Breast epithelium (tissue), 3 donors: ENCODE measurements around the gene PCDH15.

Experiments used
- CTCF ChIP-seq, 3 donors: fragments of 450-650 bp; IDR thresholded peaks; one replicate each; pipeline ENCODE4 v1.5.1; 2016 to 2017; ENCODE audit warnings: antibody characterized with exemption in 3 of 3, mild to moderate bottlenecking in 3 of 3, moderate library complexity in 3 of 3
- POLR2A ChIP-seq: fragments of 450-650 bp; IDR thresholded peaks from one replicate; pipeline ENCODE4 v1.6.1; 2016; ENCODE audit warnings: antibody characterized with exemption, mild to moderate bottlenecking, moderate library complexity

GRCh38 chr10:54363390-54363789, 437.6 kb downstream of the PCDH15 start:
- TF ChIP-seq POLR2A (no peak), CTCF (IDR thresholded peaks at IDR 0.05) (no peak)
